IMR-90 (cell line): ENCODE results near the gene ADIRF. TPM values are rescaled to one million over a fixed set of nuclear protein-coding genes. Genes with fewer than 3 reads are reported as not detected.
A peak's percentile ranks its signal among the peaks of the same experiment; 100 is the strongest.
"Not testable (repeated sequence)": the region's sequence is repeated elsewhere in the genome, so short reads cannot be mapped to it uniquely, and the experiment has no call there.

Experiments
- ATAC-seq: fragments of 200-7000 bp; cut with Tn5 transposase; 2 replicates; pipeline ENCODE4 v1.9.1; 2020; ENCODE audit warnings: low read depth, mild to moderate bottlenecking, moderate library complexity
- BruUV-seq: library from RNA; stranded (reverse); fragments of 400-500 nt; replicated peaks from 2 replicates; lab custom pipeline; 2021; lab: Mats Ljungman, UMichigan
- CTCF ChIA-PET: fragments of 300-600 bp; formaldehyde crosslinking; extraction: SDS; loops from one replicate; lab custom pipeline; 2021; ENCODE audit warnings: antibody characterized with exemption; lab: Yijun Ruan, JAX
- POLR2A ChIA-PET: fragments of 300-600 bp; sonication (Branson Sonifier 250); formaldehyde crosslinking; loops from one replicate; lab custom pipeline; 2022; ENCODE audit warnings: antibody characterized with exemption; ENCODE audit not compliant: unreplicated experiment; lab: Charles Lee
- DNase-seq: peaks from one replicate; pipeline ENCODE4 v3.0.0; 2013
- H2AFZ ChIP-seq: replicated peaks from 2 replicates; pipeline ENCODE3; 2013; ENCODE audit warnings: low read length, mild to moderate bottlenecking; ENCODE audit not compliant: poor library complexity
- H2AK5ac ChIP-seq: 2 replicates; pipeline ENCODE4 v1.6.1; 2013; ENCODE audit warnings: low read depth, low read length, inconsistent platforms
- H2AK9ac ChIP-seq: replicated peaks from 2 replicates; pipeline ENCODE3; 2013; ENCODE audit warnings: mild to moderate bottlenecking, low read depth, low read length, moderate library complexity; ENCODE audit not compliant: poor library complexity
- H2BK120ac ChIP-seq: 2 replicates; pipeline ENCODE4 v1.6.1; 2013; ENCODE audit warnings: low read depth, low read length, inconsistent platforms
- H2BK15ac ChIP-seq: 3 replicates; pipeline ENCODE4 v1.6.1; 2013; ENCODE audit warnings: low read depth, low read length, inconsistent platforms
- H2BK20ac ChIP-seq: 2 replicates; pipeline ENCODE4 v1.6.1; 2013; ENCODE audit warnings: low read depth, mild to moderate bottlenecking, inconsistent platforms, low read length, moderate library complexity
- H2BK5ac ChIP-seq: 2 replicates; pipeline ENCODE4 v1.6.1; 2013; ENCODE audit warnings: mild to moderate bottlenecking, low read depth, low read length, inconsistent platforms; ENCODE audit not compliant: poor library complexity, severe bottlenecking
- H3K14ac ChIP-seq: replicated peaks from 2 replicates; pipeline ENCODE4 v1.6.1; 2013; ENCODE audit warnings: low read depth, low read length, inconsistent platforms
- H3K18ac ChIP-seq: 2 replicates; pipeline ENCODE4 v1.6.1; 2013; ENCODE audit warnings: low read depth, low read length, control low read depth
- H3K23ac ChIP-seq: 2 replicates; pipeline ENCODE4 v1.6.1; 2013; ENCODE audit warnings: low read depth, low read length, inconsistent platforms
- H3K27ac ChIP-seq: 2 replicates; pipeline ENCODE4 v1.5.1; 2013; ENCODE audit warnings: mild to moderate bottlenecking, control low read depth, low read length; ENCODE audit not compliant: insufficient read depth
- H3K27me3 ChIP-seq: 2 replicates; pipeline ENCODE4 v1.6.1; 2013; ENCODE audit warnings: low read length; ENCODE audit not compliant: control insufficient read depth, insufficient read depth
- H3K36me3 ChIP-seq: 2 replicates; pipeline ENCODE4 v1.6.1; 2013; ENCODE audit warnings: low read length, mixed read lengths; ENCODE audit not compliant: control insufficient read depth, insufficient read depth
- H3K4ac ChIP-seq: 2 replicates; pipeline ENCODE4 v1.6.1; 2013; ENCODE audit warnings: low read depth, low read length, inconsistent platforms
- H3K4me1 ChIP-seq: 2 replicates; pipeline ENCODE4 v1.6.1; 2013; ENCODE audit warnings: low read length, mixed read lengths; ENCODE audit not compliant: control insufficient read depth, insufficient read depth
- H3K4me2 ChIP-seq: 2 replicates; pipeline ENCODE4 v1.6.1; 2013; ENCODE audit warnings: low read depth, mild to moderate bottlenecking, control low read depth, low read length, moderate library complexity
- H3K4me3 ChIP-seq: 2 replicates; pipeline ENCODE4 v1.5.1; 2013; ENCODE audit warnings: low read depth, mild to moderate bottlenecking, control low read depth, low read length, moderate library complexity; ENCODE audit not compliant: insufficient read depth
- H3K56ac ChIP-seq: 2 replicates; pipeline ENCODE4 v1.6.1; 2013; ENCODE audit warnings: low read length, inconsistent platforms; ENCODE audit not compliant: insufficient read depth; ENCODE audit errors: extremely low read depth
- H3K79me1 ChIP-seq, 2 experiments: 2 replicates each; pipeline ENCODE4 v1.6.1; 2013; ENCODE audit warnings: low read length in 2 of 2, inconsistent platforms in 1 of 2, low read depth in 1 of 2
- H3K9ac ChIP-seq: 2 replicates; pipeline ENCODE4 v1.6.1; 2013; ENCODE audit warnings: low read depth, low read length, control low read depth
- H3K9me1 ChIP-seq: 2 replicates; pipeline ENCODE4 v1.6.1; 2013; ENCODE audit warnings: low read length, inconsistent platforms; ENCODE audit not compliant: insufficient read depth
- H3K9me3 ChIP-seq: 2 replicates; pipeline ENCODE4 v1.6.1; 2013; ENCODE audit warnings: low read length; ENCODE audit not compliant: control insufficient read depth, insufficient read depth
- H4K20me1 ChIP-seq: 2 replicates; pipeline ENCODE4 v1.6.1; 2013; ENCODE audit warnings: low read length, inconsistent platforms; ENCODE audit not compliant: insufficient read depth
- H4K5ac ChIP-seq: 2 replicates; pipeline ENCODE4 v1.6.1; 2013; ENCODE audit warnings: mild to moderate bottlenecking, low read depth, low read length, control low read depth
- H4K8ac ChIP-seq, 2 experiments: 2 replicates each; pipeline ENCODE4 v1.6.1; 2013; ENCODE audit warnings: low read depth in 2 of 2, low read length in 2 of 2, control low read depth in 1 of 2, inconsistent platforms in 1 of 2
- H4K91ac ChIP-seq: 2 replicates; pipeline ENCODE4 v1.6.1; 2013; ENCODE audit warnings: low read depth, low read length, inconsistent platforms; ENCODE audit not compliant: insufficient read depth
- BHLHE40 ChIP-seq: fragments of 150-350 bp; IDR thresholded peaks from 2 replicates; pipeline ENCODE4 v1.6.1; 2016; ENCODE audit warnings: mild to moderate bottlenecking, low read depth, low read length
- WGBS, 2 experiments: methylation state at CpG; one replicate each; pipeline versions ENCODE4 v1.1.5 to v1.1.7; 2013; ENCODE audit warnings: missing lambda C conversion rate in 2 of 2; ENCODE audit not compliant: insufficient read length in 1 of 2; ENCODE audit errors: extremely low coverage in 2 of 2; 5-methylcytosine and 5-hydroxymethylcytosine counted together
- dilution Hi-C: fragments of 300-500 bp; cut with HindIII; formaldehyde crosslinking; loops from one replicate; pipeline ENCODE4 v1.14.3; 2018; ENCODE audit warnings: low sequenced_read_pairs; ENCODE audit not compliant: unreplicated experiment
- in situ Hi-C: fragments of 300-500 bp; cut with MboI; formaldehyde crosslinking; loops from 3 replicates; pipeline ENCODE4 v1.14.3; 2019; ENCODE audit warnings: low sequenced_read_pairs, inconsistent platforms, mixed read lengths
- intact Hi-C: fragments of 100-400 bp; cut with micrococcal nuclease; formaldehyde crosslinking; loops from 2 replicates; pipeline ENCODE4 v1.10.0; 2022
- polyA plus RNA-seq, 3 experiments: library from polyadenylated mRNA; depleted of rRNA; stranded (reverse); fragments of >200 nt; gene quantifications; 2 replicates each; pipeline ENCODE4 v1.2.3, GENCODE V29; 2012; ENCODE audit warnings: low replicate concordance in 1 of 3
- total RNA-seq: library from RNA; depleted of rRNA; stranded (reverse); fragments of >200 nt; gene quantifications from 2 replicates; pipeline ENCODE4 v1.2.3, GENCODE V29; 2012

Gene ADIRF
- total and polyA plus RNA-seq, 2 of the 4 experiments (the other 2 are of a cell fraction), result 2.3 to 7.2 TPM

GRCh38 chr10:86978457-86978856 lies 10.2 kb downstream of the ADIRF start:
- H2BK20ac ChIP-seq, H3K4me2 ChIP-seq, H3K27ac ChIP-seq, H2BK5ac ChIP-seq, H2BK15ac ChIP-seq, H2AFZ ChIP-seq, H4K5ac ChIP-seq, intact Hi-C loops, dilution Hi-C loops, H3K18ac ChIP-seq, H3K36me3 ChIP-seq, H2BK120ac ChIP-seq, H3K9ac ChIP-seq, H4K91ac ChIP-seq, H3K14ac ChIP-seq, H4K8ac ChIP-seq, POLR2A ChIA-PET, H3K4me1 ChIP-seq, H3K56ac ChIP-seq, H3K9me3 ChIP-seq, ATAC-seq, H3K9me1 ChIP-seq, H3K4me3 ChIP-seq, H2AK5ac ChIP-seq, H4K20me1 ChIP-seq, H3K27me3 ChIP-seq, H3K4ac ChIP-seq, H3K79me1 ChIP-seq, in situ Hi-C loops, H2AK9ac ChIP-seq, H3K23ac ChIP-seq, BruUV-seq: not testable (repeated sequence)
- no CpG with 5 or more reads among the region's 3 CpGs for WGBS, 2 experiments
- CTCF ChIA-PET, result interaction anchor here (1.4 kb wide), 1 partner anchor 12 kb away, joined by 3 read pairs; no protein-coding TSS in a partner anchor
- DNase-seq, result peak; percentile 27
- peak; percentile 62; the same call in 1 of the 2 replicates for TF ChIP-seq BHLHE40
